Amygdala (tissue), 56 donors: Measurements from ENCODE around the gene SLC7A10.
"Not testable (repeated sequence)": the region's sequence is repeated elsewhere in the genome, so short reads cannot be mapped to it uniquely, and the experiment has no call there.

ENCODE experiments used
- DNase-seq, 56 donors: peaks; one replicate each; lab custom pipeline; 2025; lab: John Stamatoyannopoulos, UW

SLC7A10 gene

GRCh38 chr19:33204136-33204973 lies 21.3 kb downstream of the SLC7A10 start:
- DNase-seq = no peak

- DNase-seq = no peak
Measured at GRCh38 chr19:33203529-33203928, 22.1 kb downstream of the SLC7A10 start.

- no peak for DNase-seq
Measured at GRCh38 chr19:33202546-33203507, 22.8 kb downstream of the SLC7A10 start.

GRCh38 chr19:33201886-33202545 lies 23.6 kb downstream of the SLC7A10 start:
- no peak for DNase-seq

GRCh38 chr19:33201473-33201872 lies 24.2 kb downstream of the SLC7A10 start:
- DNase-seq = no peak

- no peak for DNase-seq
Measured at GRCh38 chr19:33199441-33200265, 26.0 kb downstream of the SLC7A10 start.

GRCh38 chr19:33198169-33198568 lies 27.5 kb downstream of the SLC7A10 start:
- DNase-seq = no peak

GRCh38 chr19:33197591-33198000 lies 28.1 kb downstream of the SLC7A10 start:
- DNase-seq = no peak

GRCh38 chr19:33196446-33197193 lies 29.0 kb downstream of the SLC7A10 start:
- DNase-seq = no peak

GRCh38 chr19:33195645-33196347 lies 29.9 kb downstream of the SLC7A10 start:
- no peak for DNase-seq

- peak in 5 of 56 donors; percentile 27 to 43 (median 33) for DNase-seq
Measured at GRCh38 chr19:33194886-33195644, 30.6 kb downstream of the SLC7A10 start.

- peak in 1 of 56 donors; percentile 26 for DNase-seq
Measured at GRCh38 chr19:33194532-33194885, 31.1 kb downstream of the SLC7A10 start.

- DNase-seq = peak in 25 of 56 donors; percentile 13 to 69 (median 34)
Measured at GRCh38 chr19:33193865-33194362, 31.7 kb downstream of the SLC7A10 start, which contains the start of gene LRP3. Gene LRP3 (plus strand): TSS chr19:33194330. CDS start chr19:33194786, 456 bp downstream.

- DNase-seq = no peak
Measured at GRCh38 chr19:33193269-33193864, 32.3 kb downstream of the SLC7A10 start.

- DNase-seq = no peak
Measured at GRCh38 chr19:33192010-33192409, 33.6 kb downstream of the SLC7A10 start.

GRCh38 chr19:33191501-33191900 lies 34.1 kb downstream of the SLC7A10 start:
- DNase-seq = no peak

GRCh38 chr19:33191092-33191491 lies 34.6 kb downstream of the SLC7A10 start:
- not testable (repeated sequence) for DNase-seq
